GM21390 (cell line): Measurements from ENCODE around the gene GPR162.

Experiments used
- ATAC-seq: cut with Tn5 transposase; IDR thresholded peaks from one replicate; pipeline ENCODE4 v1.9.1; 2021; ENCODE audit not compliant: unreplicated experiment

Gene GPR162

DNA sequence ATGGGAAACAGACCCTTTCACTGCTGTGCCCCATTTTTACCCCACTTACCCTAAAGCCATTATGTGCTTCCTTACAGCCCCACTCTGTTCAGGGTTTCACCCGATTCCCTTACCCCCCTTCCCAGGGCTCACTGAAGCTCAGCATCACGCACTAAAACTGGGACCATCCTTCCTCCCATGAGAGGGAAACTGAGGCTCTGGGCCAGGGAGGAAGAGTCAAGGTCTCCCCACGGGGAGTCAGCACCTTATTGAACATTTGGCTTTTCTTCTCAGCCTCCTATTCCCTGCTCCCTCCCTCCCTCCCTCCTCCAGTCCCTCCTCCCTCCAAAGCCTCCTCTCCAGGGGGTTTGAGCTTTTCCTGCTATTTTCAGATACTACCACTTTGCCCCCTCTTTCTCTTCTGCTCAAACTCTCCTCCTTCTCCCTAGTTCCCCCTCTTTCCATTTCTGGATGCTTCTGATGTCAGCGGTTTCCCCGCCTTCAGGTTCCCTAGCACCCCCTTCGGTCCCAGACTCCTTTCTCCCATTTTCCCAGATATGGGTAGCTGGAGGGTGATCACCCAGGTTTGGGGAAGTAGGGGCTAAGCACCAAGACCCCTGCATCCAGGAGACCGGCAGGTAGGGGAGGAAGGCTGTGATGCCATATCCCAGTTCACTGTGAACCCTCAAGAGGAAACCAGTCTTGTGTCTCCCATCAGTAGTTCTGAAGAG lies 960 bp downstream of the GPR162 start:
- no peak for ATAC-seq

DNA sequence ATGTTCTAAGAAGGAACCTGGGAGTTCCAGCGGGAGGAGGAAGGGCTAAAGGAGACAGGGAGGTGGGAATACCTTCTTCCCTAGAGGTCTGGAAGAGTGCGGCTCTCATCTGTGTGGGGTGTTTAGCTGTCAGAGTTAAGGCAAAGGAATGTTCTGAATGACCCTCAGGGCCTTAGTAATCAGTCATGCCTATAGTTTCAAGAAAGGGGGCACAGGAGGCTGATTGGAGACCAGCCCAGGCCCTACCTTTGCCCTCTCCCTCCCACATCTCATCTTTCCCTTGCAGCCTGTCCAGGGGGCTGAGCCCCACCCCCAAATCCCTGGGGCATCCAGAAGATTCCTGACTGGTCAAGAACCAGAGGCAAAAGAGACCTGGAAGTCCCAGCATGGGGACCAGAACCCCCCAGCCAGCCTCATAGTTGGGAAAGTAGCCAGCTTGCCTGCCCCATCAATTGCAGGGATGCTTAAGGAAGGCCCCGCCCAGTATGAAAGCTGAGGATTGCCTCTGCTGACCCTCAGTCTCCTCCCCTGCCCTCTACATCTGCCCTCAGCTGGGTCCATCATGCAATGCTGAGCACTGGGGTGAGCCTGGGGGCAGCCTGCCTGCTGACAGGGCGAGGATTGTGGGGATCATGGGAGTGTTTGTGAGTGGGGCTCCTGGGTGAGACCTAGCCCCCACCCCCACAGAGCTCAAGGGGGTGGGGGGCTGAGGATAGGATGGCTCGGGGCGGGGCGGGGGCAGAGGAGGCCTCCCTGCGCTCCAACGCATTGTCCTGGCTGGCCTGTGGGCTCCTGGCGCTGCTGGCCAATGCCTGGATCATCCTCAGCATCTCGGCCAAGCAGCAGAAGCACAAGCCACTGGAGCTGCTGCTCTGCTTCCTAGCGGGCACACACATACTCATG lies 1.8 kb downstream of the GPR162 start:
- no peak for ATAC-seq

DNA sequence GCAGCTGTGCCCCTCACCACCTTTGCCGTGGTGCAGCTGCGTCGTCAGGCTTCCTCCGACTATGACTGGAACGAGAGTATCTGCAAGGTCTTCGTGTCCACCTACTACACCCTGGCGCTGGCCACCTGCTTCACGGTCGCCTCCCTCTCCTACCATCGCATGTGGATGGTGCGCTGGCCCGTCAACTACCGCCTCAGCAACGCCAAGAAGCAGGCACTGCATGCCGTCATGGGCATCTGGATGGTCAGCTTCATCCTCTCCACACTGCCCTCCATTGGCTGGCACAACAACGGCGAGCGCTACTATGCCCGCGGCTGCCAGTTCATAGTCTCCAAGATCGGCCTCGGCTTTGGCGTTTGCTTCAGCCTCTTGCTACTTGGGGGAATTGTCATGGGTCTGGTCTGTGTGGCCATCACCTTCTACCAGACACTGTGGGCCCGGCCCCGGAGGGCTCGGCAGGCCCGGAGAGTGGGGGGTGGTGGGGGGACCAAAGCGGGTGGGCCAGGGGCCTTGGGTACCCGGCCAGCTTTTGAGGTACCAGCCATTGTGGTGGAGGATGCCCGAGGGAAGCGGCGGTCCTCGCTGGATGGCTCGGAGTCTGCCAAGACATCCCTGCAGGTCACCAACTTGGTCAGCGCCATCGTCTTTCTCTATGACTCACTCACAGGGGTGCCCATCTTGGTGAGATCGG lies 2.6 kb downstream of the GPR162 start:
- no peak for ATAC-seq

GRCh38 chr12:6824901-6825381 lies 3.3 kb downstream of the GPR162 start:
- ATAC-seq, result no peak

DNA sequence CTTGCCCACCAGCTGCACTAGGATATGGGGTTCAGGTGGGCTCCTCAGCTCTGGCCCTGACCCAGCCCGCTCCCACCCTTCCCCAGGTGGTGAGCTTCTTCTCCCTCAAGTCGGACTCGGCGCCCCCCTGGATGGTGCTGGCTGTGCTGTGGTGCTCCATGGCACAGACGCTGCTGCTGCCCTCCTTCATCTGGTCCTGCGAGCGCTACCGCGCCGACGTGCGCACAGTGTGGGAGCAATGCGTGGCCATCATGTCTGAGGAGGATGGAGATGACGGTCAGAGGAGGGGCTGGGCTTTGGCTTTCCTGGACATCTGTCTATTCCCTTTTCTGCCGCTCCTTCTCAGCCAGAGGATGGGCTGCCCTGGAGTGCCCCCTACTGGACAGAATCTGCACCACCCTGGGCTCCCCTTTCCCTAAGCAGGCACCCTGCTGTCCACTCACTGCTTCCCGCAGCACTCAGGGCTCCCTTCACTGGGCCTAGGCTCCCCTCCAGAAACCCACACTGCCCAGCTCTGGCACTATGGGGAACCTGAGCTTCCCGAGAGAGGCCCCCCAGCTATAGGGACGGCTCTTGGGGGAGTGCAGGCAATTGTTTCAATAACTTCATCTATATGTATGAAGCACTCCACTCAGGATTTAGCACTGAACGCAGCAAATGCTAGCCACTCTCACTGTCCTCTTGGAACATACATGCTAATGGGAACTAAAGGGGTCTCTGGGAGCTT lies 3.9 kb downstream of the GPR162 start:
- no peak for ATAC-seq

DNA sequence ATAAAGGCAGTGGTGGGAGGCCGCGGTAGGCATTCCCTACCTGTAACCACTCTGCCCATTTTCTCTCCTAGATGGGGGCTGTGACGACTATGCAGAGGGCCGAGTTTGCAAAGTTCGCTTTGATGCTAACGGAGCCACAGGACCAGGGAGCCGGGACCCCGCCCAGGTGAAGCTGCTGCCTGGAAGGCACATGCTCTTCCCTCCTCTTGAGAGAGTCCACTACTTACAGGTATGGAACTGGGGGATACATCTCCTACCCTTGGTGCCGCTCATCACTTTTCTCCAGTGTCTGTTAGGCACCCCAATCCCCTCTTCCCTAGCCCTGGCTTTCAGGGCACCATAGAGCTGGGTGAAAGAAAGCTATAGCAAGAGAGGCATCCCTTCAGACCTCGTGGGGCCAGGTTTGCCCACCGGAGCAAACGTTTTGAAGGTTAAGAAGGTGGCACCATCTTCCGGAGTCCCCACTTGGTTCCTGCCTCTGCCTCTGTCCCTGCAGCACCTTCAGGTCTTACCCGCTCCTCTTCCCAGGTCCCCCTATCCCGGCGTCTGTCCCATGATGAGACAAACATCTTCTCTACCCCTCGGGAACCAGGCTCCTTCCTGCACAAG lies 4.6 kb downstream of the GPR162 start:
- no peak for ATAC-seq

- ATAC-seq, result no peak
Measured at GRCh38 chr12:6826734-6827436, 5.3 kb downstream of the GPR162 start.

DNA sequence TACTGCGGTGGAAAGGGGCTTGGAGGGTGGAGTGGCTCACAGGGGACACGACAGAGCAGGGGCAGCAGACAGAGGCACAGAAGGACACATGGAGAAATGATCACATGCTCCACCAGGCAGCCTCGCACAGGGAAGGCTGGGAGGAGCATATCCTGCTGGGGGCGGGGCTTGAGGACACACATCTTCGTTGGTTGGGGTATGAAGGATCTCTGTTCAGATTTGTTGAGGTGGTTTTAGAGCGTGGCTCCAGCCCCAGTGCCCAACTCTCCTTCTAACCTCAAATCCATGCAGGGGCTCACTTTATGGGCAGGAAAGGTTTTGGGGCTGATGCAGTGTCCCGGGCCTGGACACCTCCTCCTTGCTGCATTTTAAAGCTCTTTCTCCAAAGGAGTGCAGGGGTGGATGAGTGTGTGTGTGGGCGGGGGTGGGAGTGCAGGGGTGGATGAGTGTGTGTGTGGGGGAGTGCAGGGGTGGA lies 5.9 kb downstream of the GPR162 start:
- no peak for ATAC-seq

- ATAC-seq, result no peak
Measured at GRCh38 chr12:6827982-6828780, 6.6 kb downstream of the GPR162 start, which contains the start of gene P3H3. Gene P3H3 (plus strand): TSS chr12:6828407. CDS start chr12:6828441, 34 bp downstream.

GRCh38 chr12:6828781-6829535 lies 7.3 kb downstream of the GPR162 start:
- no peak for ATAC-seq

GRCh38 chr12:6829536-6830220 lies 8.1 kb downstream of the GPR162 start:
- no peak for ATAC-seq

- no peak for ATAC-seq
Measured at GRCh38 chr12:6830286-6830890, 8.8 kb downstream of the GPR162 start.

DNA sequence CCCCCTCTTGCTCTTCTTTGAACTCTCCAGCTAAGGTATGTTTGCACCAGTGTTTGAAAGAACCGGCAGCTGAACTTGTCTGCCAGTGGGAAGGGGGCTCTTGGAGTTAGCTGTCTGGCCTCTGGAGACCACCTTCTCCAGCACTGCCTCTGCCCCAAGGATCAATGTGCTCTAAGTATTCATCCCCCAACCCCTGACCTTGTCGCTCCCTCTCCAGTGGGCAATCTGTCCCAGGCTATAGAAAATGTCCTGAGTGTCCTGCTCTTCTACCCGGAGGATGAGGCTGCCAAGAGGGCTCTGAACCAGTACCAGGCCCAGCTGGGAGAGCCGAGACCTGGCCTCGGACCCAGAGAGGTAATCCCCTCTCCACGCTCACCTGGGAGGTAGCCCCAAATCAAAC lies 9.4 kb downstream of the GPR162 start:
- ATAC-seq, result no peak

DNA sequence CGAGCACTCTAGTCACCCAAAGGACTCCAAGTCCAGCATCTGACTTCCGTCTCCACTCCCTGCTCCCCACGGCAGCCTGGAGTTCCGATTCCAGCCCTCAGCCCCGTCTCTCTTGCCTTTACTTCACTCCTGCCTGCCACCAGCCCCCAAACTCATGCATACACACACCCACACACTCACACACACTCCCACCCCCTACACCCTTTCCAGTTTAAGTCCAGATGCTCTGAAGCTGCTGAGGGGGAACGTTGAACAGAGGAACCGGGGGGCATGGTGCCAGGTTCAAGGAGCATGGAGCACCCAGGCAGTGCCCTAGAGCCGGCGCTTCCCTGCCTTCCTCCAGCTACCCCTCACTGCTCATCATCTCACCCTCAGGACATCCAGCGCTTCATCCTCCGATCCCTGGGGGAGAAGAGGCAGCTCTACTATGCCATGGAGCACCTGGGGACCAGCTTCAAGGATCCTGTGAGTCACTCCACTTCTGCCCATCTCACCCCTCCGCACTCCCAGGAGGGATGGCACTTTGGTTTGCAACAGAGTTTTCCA lies 9.9 kb downstream of the GPR162 start:
- ATAC-seq, result no peak

GRCh38 chr12:6832125-6832524 lies 10.5 kb downstream of the GPR162 start:
- no peak for ATAC-seq

- no peak for ATAC-seq
Measured at GRCh38 chr12:6833189-6833890, 11.7 kb downstream of the GPR162 start.
